ENCODE data around the gene SAMD14.
A peak's percentile ranks its signal among the peaks of the same experiment; 100 is the strongest.

Gene SAMD14

DNA sequence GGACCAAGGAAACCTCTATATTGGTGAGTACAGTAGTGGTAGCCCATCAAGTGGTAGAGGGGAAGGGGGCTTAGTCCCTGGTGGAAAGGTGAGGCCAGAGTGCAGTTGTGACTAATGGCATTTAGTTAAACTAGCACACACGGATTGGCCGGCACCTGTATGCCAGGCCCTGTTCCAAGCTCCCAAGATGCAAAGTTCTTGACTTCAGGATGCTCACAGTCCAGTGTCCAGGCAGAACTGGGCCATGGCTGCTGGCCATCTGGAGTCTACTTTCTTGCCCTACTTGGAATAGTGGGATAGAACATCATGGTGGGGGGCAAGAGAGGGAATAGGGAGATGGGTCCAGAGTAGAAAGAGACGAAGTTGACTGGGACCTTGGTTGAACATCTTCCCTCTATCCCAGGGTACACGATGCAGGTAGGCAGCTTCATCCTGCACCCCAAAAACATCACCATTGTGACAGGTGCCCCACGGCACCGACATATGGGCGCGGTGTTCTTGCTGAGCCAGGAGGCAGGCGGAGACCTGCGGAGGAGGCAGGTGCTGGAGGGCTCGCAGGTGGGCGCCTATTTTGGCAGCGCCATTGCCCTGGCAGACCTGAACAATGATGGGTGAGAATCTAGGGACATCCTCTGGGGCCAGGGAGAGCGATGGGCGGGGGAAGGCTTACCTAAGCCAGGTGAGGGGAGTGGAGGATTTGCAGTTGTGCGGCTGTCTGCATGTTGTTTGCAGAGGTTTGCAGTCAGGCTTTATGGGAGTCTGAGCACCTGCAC, 58.9 kb downstream of the SAMD14 start:
- Histone ChIP-seq H3K4me3 (no peak overlapping the region), H3K27ac (no peak overlapping the region)

DNA sequence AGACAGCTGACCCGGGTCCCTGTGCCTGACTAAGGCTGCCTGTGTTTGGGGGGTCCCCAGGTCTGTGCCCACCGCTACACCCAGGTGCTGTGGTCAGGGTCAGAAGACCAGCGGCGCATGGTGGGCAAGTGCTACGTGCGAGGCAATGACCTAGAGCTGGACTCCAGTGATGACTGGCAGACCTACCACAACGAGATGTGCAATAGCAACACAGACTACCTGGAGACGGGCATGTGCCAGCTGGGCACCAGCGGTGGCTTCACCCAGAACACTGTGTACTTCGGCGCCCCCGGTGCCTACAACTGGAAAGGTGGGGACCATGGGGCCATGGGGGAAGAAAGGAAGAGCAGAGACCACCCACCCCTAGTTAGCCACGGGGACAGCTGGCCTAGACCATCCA, 62.0 kb downstream of the SAMD14 start:
- no peak overlapping the region for H3K4me3 ChIP-seq
- H3K27ac ChIP-seq: no peak overlapping the region

DNA sequence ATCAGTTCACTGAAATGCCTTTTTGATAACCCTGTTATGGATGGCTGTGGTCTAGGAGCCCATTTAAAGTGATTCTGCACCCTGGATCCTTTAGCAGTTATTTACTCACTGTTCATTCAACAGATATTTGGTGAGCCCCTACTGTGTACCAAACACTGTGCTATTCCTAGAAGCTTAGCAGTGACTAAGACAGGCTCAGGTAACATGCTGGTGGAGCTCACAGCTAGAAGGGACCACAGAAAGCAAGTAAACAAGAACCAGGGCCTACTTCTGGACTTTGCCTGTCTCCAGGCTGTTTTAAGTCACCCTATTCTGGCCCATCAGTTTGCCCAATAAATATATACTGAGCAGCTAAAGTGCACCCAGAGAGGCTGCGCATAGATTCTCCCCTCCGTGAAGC, 63.0 kb downstream of the SAMD14 start:
- H3K27ac ChIP-seq: no peak overlapping the region
- no peak overlapping the region for H3K4me3 ChIP-seq

DNA sequence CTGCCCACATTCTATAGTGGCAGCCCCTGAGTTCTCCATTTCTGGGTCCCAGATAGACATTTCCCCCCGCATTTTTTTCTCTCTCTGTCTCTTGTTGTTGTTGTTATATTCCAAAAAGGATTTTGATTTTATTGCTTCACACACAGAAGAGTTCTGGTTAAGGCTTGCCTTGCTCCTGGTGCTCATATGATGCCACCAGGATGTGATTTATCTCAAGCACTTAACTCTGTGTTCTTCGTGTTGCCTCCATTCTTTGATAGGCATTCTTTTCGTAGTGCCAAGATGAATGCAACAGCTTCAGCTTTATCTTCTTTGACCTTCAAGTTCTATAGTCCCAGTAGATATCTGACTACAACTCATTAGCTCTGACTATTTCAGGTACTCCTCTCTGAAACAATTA, 64.9 kb downstream of the SAMD14 start:
- H3K4me3 ChIP-seq: no peak overlapping the region

DNA sequence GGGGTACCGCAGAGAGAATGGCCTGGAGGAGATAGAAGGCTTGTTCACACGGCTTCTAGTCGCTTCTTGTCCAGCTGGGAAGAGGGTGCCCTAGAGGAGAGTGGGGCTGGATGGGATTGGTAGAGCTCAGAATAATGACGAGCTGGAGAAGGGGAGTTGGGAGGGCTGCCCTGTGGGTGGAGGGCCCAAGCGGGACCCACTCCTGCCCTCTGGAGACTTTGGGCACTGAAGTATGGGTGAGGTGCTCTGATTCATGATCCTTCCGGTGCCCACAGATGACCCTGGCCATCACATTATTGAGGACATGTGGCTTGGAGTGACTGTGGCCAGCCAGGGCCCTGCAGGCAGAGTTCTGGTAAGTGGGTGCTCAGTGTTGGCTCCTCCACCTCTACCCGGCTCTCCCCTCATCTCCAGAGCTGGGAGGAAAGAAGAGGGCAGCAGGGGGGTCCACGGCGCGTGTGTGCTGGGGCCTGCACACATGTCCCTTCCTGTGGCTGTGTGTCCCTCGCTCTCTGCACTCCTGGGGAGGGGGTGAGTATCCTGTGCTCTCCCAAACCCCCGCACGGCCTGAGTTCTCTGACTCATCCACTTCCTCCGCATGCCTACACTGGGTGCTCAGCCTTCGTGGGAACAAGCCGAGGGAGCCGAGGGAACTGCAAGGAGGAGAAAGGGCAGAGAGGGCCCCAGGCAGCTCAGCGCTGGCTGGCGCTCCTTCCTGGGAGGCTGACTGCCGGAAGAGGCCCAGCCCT, 65.5 kb downstream of the SAMD14 start:
- Histone ChIP-seq H3K27ac (peak overlapping the region; percentile 5 to 90 (median 78)), H3K4me3 (no peak overlapping the region)

More for the DNA sequence above, 64.9 kb downstream of the SAMD14 start:
- H3K27ac ChIP-seq: peak overlapping the region in 19 of 21 experiments; percentile 5 to 90 (median 81)

DNA sequence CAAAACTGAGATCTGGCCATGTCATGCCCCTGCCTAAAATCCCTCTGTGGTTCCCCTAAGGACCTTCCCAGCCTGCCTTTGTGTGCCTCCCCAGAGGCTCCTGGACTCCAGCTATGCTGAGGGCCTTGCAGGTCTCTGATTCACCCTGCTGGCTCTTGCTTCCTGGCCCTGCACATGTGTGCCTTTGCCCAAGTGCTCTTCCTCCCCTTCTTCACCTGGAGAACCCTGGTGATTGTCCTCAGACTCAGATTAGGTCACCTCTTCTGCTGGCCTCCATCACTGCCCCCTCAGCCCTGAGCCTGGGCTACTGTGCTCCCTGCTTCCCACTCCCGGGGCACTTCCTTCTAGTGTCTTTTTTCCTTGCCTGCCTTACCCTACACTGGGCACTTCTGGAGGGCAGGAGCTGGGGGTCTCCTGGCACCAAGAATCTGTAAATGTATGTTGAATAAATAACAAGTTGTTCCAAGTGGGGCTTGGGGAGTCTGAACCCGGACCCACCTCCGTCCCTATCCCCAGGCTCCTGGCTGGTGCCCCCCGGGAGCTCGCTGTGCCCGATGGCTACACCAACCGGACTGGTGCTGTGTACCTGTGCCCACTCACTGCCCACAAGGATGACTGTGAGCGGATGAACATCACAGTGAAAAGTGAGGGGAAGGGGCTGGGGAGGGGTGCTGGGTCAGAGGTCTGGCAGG, 66.3 kb downstream of the SAMD14 start:
- H3K27ac ChIP-seq: peak overlapping the region in 20 of 21 experiments; percentile 5 to 90 (median 80)
- H3K4me3 ChIP-seq: no peak overlapping the region

DNA sequence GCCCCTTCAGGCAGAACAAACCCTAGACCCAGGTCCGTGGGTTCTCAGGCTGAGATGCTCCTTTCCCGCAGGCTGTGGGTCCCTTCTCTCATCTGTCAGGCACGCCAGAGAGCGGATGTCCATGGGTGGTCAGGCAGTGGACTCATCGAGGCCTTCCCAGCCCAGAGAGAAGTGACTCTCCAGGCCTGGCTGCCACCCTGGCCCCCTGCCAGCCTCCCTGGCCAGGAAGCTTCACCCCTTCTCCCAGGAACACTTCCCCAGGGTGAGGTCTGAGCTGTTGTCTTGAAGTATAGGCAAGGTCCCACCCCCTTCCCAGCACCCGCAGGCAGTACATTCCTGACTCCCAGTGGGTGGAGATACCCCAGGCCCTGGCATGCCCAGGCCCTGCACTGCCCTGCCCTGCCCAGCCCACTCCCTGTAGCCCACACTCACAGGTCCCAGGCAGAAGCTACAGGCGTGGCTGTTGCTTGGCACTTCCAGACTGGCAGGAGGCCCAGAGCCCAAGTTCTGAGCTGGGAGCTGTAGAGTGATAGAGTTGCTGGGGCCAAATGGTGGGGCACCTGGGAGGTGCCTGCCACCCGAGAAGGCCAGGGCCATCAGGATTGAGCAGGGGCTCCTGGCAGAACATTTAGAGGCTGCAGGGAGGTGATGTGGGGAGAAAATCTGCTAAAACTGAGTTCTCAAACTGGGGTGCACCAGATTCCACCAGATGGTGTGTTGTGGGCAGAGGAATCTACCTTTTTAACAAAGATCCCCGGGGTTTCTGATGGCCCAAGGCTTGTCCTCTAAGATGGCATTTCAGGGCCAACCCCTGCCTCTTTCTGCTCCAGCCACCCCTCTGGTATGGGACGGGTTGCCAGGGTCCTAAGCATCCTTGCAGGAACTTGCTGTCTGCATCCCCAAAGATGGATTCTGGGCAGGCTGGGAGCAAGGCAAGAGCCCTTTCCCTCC, 67.4 kb downstream of the SAMD14 start:
- H3K27ac ChIP-seq: peak overlapping the region in 16 of 21 experiments; percentile 17 to 90 (median 82)
- H3K4me3 ChIP-seq: peak overlapping the region in 1 of 7 experiments; percentile 24

DNA sequence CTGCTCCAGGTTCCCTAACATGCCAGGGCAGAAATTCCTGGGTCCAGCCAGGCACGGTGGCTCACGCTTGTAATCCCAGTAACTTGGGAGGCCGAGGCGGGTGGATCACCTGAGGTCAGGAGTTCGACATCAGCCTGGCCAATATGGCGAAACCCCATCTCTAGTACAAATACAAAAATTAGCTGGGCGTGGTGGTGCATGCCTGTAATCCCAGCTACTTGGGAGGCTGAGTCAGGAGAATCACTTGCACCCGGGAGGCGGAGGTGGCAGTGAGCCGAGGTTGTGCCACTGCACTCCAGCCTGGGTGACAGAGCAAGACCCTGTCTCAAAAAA, 68.3 kb downstream of the SAMD14 start:
- peak overlapping the region in 15 of 21 experiments; percentile 16 to 90 (median 70) for H3K27ac ChIP-seq
- peak overlapping the region in 1 of 7 experiments; percentile 24 for H3K4me3 ChIP-seq

DNA sequence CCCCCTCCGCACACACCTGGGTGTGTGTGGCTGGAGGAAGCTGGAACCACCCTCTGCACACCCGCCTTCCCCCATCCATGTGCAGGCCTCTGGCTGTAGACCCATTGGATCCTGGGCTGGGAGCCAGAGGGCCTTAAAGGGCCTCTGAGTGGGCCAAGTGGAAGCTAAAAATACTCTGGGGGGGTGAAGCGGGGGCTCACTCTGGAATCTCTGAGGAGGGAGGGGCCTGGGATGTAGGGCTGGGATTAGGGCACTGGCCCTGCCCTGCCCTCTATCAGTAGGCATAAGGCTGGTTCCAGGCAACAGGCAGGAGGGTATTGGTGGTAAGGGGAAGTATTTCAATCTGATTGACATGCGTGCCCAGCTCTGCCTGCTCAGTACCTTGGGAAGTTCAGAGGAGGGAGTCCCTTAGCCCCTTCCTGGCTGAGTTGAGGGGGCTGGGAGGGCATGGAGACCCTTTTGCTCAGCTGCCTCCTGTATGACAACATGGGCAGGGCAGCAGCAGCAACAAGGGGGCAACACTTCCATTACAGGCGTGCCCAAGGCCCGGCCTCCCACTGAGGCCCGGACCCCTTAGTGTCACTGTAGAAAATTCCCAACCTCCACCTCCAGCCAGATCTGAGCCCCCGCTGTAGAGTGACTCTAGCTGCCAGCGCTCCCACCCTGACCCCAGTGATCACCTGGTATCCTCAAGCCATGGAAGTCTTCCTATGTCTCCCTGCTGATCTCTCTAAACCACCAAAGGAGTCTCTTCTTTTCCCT, 68.8 kb downstream of the SAMD14 start:
- peak overlapping the region in 1 of 7 experiments; percentile 24 for H3K4me3 ChIP-seq

More for the DNA sequence above, 68.8 kb downstream of the SAMD14 start:
- peak overlapping the region in 14 of 21 experiments; percentile 16 to 90 (median 74) for H3K27ac ChIP-seq
